Left lung (tissue), 8 donors: ENCODE data around the gene KIR2DL3. TPM values are rescaled to one million over a fixed set of nuclear protein-coding genes. Genes with fewer than 3 reads are reported as not detected.

Experiments
- polyA plus RNA-seq, 6 donors: library from polyadenylated mRNA; unstranded; fragments of 120-200 nt; gene quantifications; one replicate each; pipeline ENCODE4 v1.2.1, GENCODE V29; 2013; ENCODE audit not compliant: insufficient read length in 6 of 6
- total RNA-seq, 2 donors: library from RNA; stranded (reverse); fragmentation: NEBNext Ultra II Directional; extraction: Animal tissue kit (Norgen Biotek cat#: 25700); gene quantifications; one replicate each; pipeline ENCODE4 v1.2.1, GENCODE V29; 2021
- donor health status: DM: no; HTN: yes; CAD: no.
- donor health status: DM: no; HTN: no; CAD: no.

The KIR2DL3 gene
- total and polyA plus RNA-seq, 8 donors = 0.10 to 0.23 (median 0.13) TPM; not detected in 3

Other genes with a start within 250 kb of the KIR2DL3 start
- 1 to 10 TPM; 1.0 to 1.4 TPM for gene LAIR2, start 235.7 kb upstream of the KIR2DL3 start, total RNA-seq
- gene LAIR2, start 235.7 kb upstream of the KIR2DL3 start, polyA plus RNA-seq = 1 to 10 TPM in 1 of 6 donors, not detected in 5; 3.1 TPM
- 10 to 100 TPM in 1 of 2 donors, 1 to 10 TPM in 1; 6.2 to 39.7 TPM for gene LILRA2, start 164.7 kb upstream of the KIR2DL3 start, total RNA-seq
- 1 to 10 TPM in 3 of 6 donors, under 1 TPM in 3; 0.86 to 1.5 (median 1.0) TPM for gene LILRA2, start 164.7 kb upstream of the KIR2DL3 start, polyA plus RNA-seq
- 10 to 100 TPM in 1 of 2 donors, 1 to 10 TPM in 1; 1.8 to 13.5 TPM for gene LILRA1, start 144.9 kb upstream of the KIR2DL3 start, total RNA-seq
- under 1 TPM; 0.45 to 0.76 (median 0.57) TPM for gene LILRA1, start 144.9 kb upstream of the KIR2DL3 start, polyA plus RNA-seq
- gene LILRB1, start 108.0 kb upstream of the KIR2DL3 start, total RNA-seq = 10 to 100 TPM; 10.9 to 47.3 TPM
- 1 to 10 TPM; 1.2 to 2.6 (median 1.4) TPM for gene LILRB1, start 108.0 kb upstream of the KIR2DL3 start, polyA plus RNA-seq
- 10 to 100 TPM; 16.5 to 44.4 TPM for gene LILRB4, start 75.5 kb upstream of the KIR2DL3 start, total RNA-seq
- 1 to 10 TPM in 3 of 6 donors, under 1 TPM in 3; 0.56 to 1.5 (median 0.98) TPM for gene LILRB4, start 75.5 kb upstream of the KIR2DL3 start, polyA plus RNA-seq
- not detected for gene KIR3DL3, start 14.1 kb upstream of the KIR2DL3 start, total RNA-seq
- not detected for gene KIR3DL3, start 14.1 kb upstream of the KIR2DL3 start, polyA plus RNA-seq
- under 1 TPM; 0.20 to 0.47 TPM for gene KIR2DL1, start 31.3 kb downstream of the KIR2DL3 start, total RNA-seq
- gene KIR2DL1, start 31.3 kb downstream of the KIR2DL3 start, polyA plus RNA-seq = under 1 TPM in 3 of 6 donors, not detected in 3; 0.14 to 0.28 (median 0.14) TPM
- under 1 TPM in 1 of 2 donors, not detected in 1; 0.76 TPM for gene KIR2DL4, start 65.1 kb downstream of the KIR2DL3 start, total RNA-seq
- not detected for gene KIR2DL4, start 65.1 kb downstream of the KIR2DL3 start, polyA plus RNA-seq
- under 1 TPM; 0.15 to 0.76 TPM for gene KIR3DL1, start 78.0 kb downstream of the KIR2DL3 start, total RNA-seq
- under 1 TPM in 3 of 6 donors, not detected in 3; 0.08 to 0.15 (median 0.11) TPM for gene KIR3DL1, start 78.0 kb downstream of the KIR2DL3 start, polyA plus RNA-seq
- under 1 TPM; 0.41 to 0.71 TPM for gene KIR2DS4, start 94.2 kb downstream of the KIR2DL3 start, total RNA-seq
- gene KIR2DS4, start 94.2 kb downstream of the KIR2DL3 start, polyA plus RNA-seq = under 1 TPM in 4 of 6 donors, not detected in 2; 0.15 to 0.34 (median 0.25) TPM
- gene KIR3DL2, start 111.9 kb downstream of the KIR2DL3 start, total RNA-seq = under 1 TPM; 0.20 to 0.42 TPM
- gene KIR3DL2, start 111.9 kb downstream of the KIR2DL3 start, polyA plus RNA-seq = under 1 TPM in 1 of 6 donors, not detected in 5; 0.10 TPM
- 10 to 100 TPM in 1 of 2 donors, under 1 TPM in 1; 0.99 to 19.5 TPM for gene FCAR, start 135.7 kb downstream of the KIR2DL3 start, total RNA-seq
- 1 to 10 TPM in 1 of 6 donors, under 1 TPM in 5; 0.40 to 1.0 (median 0.79) TPM for gene FCAR, start 135.7 kb downstream of the KIR2DL3 start, polyA plus RNA-seq
- 1 to 10 TPM in 1 of 2 donors, under 1 TPM in 1; 0.73 to 2.6 TPM for gene NCR1, start 167.6 kb downstream of the KIR2DL3 start, total RNA-seq
- gene NCR1, start 167.6 kb downstream of the KIR2DL3 start, polyA plus RNA-seq = 1 to 10 TPM in 1 of 6 donors, under 1 TPM in 5; 0.26 to 2.5 (median 0.52) TPM
- gene NLRP7, start 209.0 kb downstream of the KIR2DL3 start, total RNA-seq = under 1 TPM in 1 of 2 donors, not detected in 1; 0.09 TPM
- gene NLRP7, start 209.0 kb downstream of the KIR2DL3 start, polyA plus RNA-seq = under 1 TPM in 1 of 6 donors, not detected in 5; 0.20 TPM
- gene NLRP2, start 227.9 kb downstream of the KIR2DL3 start, total RNA-seq = 10 to 100 TPM; 11.3 to 33.4 TPM
- gene NLRP2, start 227.9 kb downstream of the KIR2DL3 start, polyA plus RNA-seq = 10 to 100 TPM in 4 of 6 donors, 1 to 10 TPM in 2; 6.8 to 17.3 (median 11.1) TPM